H1 (cell line): ENCODE measurements around the gene GP1BB. TPM values are rescaled to one million over a fixed set of nuclear protein-coding genes. Genes with fewer than 3 reads are reported as not detected.

Experiments
- BCL11A ChIP-seq, 2 experiments: IDR thresholded peaks; one replicate each; pipeline ENCODE4 v1.6.1; 2011; ENCODE audit warnings: low read depth in 2 of 2, low read length in 2 of 2, mild to moderate bottlenecking in 2 of 2
- BRCA1 ChIP-seq: IDR thresholded peaks from 2 replicates; pipeline ENCODE4 v1.6.1; 2012; ENCODE audit warnings: low read depth, low read length, improper control_type of control experiment
- CBX5 ChIP-seq: fragments of 300-800, 300-1000 bp; sonication (generic); IDR thresholded peaks from 2 replicates; pipeline ENCODE4 v1.7.1; 2016; ENCODE audit warnings: antibody characterized with exemption, low read length, low read depth
- CHD1 ChIP-seq: IDR thresholded peaks from 2 replicates; pipeline ENCODE4 v1.6.1; 2012; ENCODE audit warnings: low read depth, low read length, improper control_type of control experiment
- CHD2 ChIP-seq: IDR thresholded peaks from 2 replicates; pipeline ENCODE4 v1.6.1; 2012; ENCODE audit warnings: low read length, improper control_type of control experiment
- CTBP2 ChIP-seq: IDR thresholded peaks from 2 replicates; pipeline ENCODE4 v1.7.0; 2011; ENCODE audit warnings: borderline replicate concordance, mild to moderate bottlenecking, moderate library complexity, mixed read lengths, low read length; ENCODE audit not compliant: insufficient read depth, insufficient read length
- CTCF ChIP-seq, 3 experiments: IDR thresholded peaks; 1 replicate in 2 of 3; 2 replicates in 1 of 3; pipeline versions ENCODE4 v1.5.1 to v1.6.1; 2011; ENCODE audit warnings: low read length in 3 of 3, mild to moderate bottlenecking in 3 of 3, inconsistent platforms in 2 of 3, low read depth in 1 of 3, moderate library complexity in 1 of 3; ENCODE audit not compliant: insufficient read depth in 1 of 3; ENCODE audit errors: control extremely low read depth in 1 of 3
- EGR1 ChIP-seq: IDR thresholded peaks from 2 replicates; pipeline ENCODE4 v1.6.1; 2011; ENCODE audit warnings: low read depth, low read length, borderline replicate concordance
- FOSL1 ChIP-seq: IDR thresholded peaks from 2 replicates; pipeline ENCODE4 v1.6.1; 2011; ENCODE audit warnings: mild to moderate bottlenecking, low read depth, low read length, moderate library complexity; ENCODE audit not compliant: insufficient read depth
- GTF2F1 ChIP-seq: IDR thresholded peaks from 2 replicates; pipeline ENCODE4 v1.6.1; 2012; ENCODE audit warnings: low read depth, low read length, improper control_type of control experiment, borderline replicate concordance
- HDAC6 ChIP-seq: IDR thresholded peaks from one replicate; pipeline ENCODE4 v1.7.1; 2012; ENCODE audit warnings: low read depth, mild to moderate bottlenecking, inconsistent platforms, low read length, moderate library complexity
- KDM5A ChIP-seq: fragments of 200-600 bp; IDR thresholded peaks from 2 replicates; pipeline ENCODE4 v1.7.1; 2012; ENCODE audit warnings: mild to moderate bottlenecking, low read length, inconsistent platforms, mixed read lengths
- MAX ChIP-seq: IDR thresholded peaks from 2 replicates; pipeline ENCODE4 v1.6.1; 2012; ENCODE audit warnings: inconsistent platforms
- POLR2AphosphoS5 ChIP-seq: IDR thresholded peaks from 2 replicates; pipeline ENCODE4 v1.6.1; 2011; ENCODE audit warnings: low read depth, low read length
- RBBP5 ChIP-seq: IDR thresholded peaks from 2 replicates; pipeline ENCODE4 v1.7.1; 2012; ENCODE audit warnings: low read depth, mild to moderate bottlenecking, inconsistent platforms, low read length, moderate library complexity, borderline replicate concordance
- RXRA ChIP-seq: IDR thresholded peaks from 2 replicates; pipeline ENCODE4 v1.6.1; 2011; ENCODE audit warnings: low read depth, mild to moderate bottlenecking, low read length, moderate library complexity; ENCODE audit not compliant: insufficient read depth
- SAP30 ChIP-seq: fragments of 300-600 bp; sonication (generic); IDR thresholded peaks from 2 replicates; pipeline ENCODE4 v1.7.1; 2012; ENCODE audit warnings: low read length, moderate library complexity, mild to moderate bottlenecking, inconsistent platforms; ENCODE audit not compliant: insufficient read depth, insufficient replicate concordance
- SP4 ChIP-seq: IDR thresholded peaks from 2 replicates; pipeline ENCODE4 v1.6.1; 2012; ENCODE audit warnings: low read length, inconsistent platforms
- SUZ12 ChIP-seq: fragments of 200-600 bp; sonication (generic); IDR thresholded peaks from 2 replicates; pipeline ENCODE4 v1.6.1; 2012; ENCODE audit warnings: mild to moderate bottlenecking, inconsistent platforms, low read length, moderate library complexity, mixed read lengths
- TAF7 ChIP-seq: optimal IDR thresholded peaks from 2 replicates; pipeline ENCODE3; 2011; ENCODE audit warnings: low read depth, mild to moderate bottlenecking, inconsistent platforms, low read length, moderate library complexity, borderline replicate concordance
- TCF12 ChIP-seq: IDR thresholded peaks from 2 replicates; pipeline ENCODE4 v1.6.1; 2011; ENCODE audit warnings: low read depth, mild to moderate bottlenecking, low read length
- TEAD4 ChIP-seq: IDR thresholded peaks from 2 replicates; pipeline ENCODE4 v1.6.1; 2012; ENCODE audit warnings: low read depth, low read length, inconsistent platforms, mixed read lengths
- ZNF274 ChIP-seq: IDR thresholded peaks from 2 replicates; pipeline ENCODE4 v1.7.0; 2012; ENCODE audit warnings: low read length, borderline replicate concordance; ENCODE audit errors: extremely low read depth
- polyA plus RNA-seq, 7 experiments: library from polyadenylated mRNA; depleted of rRNA in 3 of 7; stranded (reverse) in 5 of 7; unstranded in 2 of 7; fragments of >200 nt in 5 of 7; fragments of 200-250 nt in 2 of 7; gene quantifications; 1 replicate in 5 of 7; 2 replicates in 1 of 7; 4 replicates in 1 of 7; pipeline versions ENCODE4 v1.2.1 to v1.2.3, GENCODE V29; 2011 to 2013; ENCODE audit warnings: missing spikeins in 2 of 7, mixed read lengths in 2 of 7
- total RNA-seq: library from RNA; stranded (reverse); fragmentation: NEBNext Ultra II Directional; extraction: Animal tissue kit (Norgen Biotek cat#: 25700); gene quantifications from 2 replicates; pipeline ENCODE4 v1.2.1, GENCODE V29; 2021

Gene GP1BB
- total and polyA plus RNA-seq, 2 of the 8 experiments (the other 6 are each of a cell fraction or from before 2014, with no cell fraction given): 0.36 TPM; not detected in 1

DNA sequence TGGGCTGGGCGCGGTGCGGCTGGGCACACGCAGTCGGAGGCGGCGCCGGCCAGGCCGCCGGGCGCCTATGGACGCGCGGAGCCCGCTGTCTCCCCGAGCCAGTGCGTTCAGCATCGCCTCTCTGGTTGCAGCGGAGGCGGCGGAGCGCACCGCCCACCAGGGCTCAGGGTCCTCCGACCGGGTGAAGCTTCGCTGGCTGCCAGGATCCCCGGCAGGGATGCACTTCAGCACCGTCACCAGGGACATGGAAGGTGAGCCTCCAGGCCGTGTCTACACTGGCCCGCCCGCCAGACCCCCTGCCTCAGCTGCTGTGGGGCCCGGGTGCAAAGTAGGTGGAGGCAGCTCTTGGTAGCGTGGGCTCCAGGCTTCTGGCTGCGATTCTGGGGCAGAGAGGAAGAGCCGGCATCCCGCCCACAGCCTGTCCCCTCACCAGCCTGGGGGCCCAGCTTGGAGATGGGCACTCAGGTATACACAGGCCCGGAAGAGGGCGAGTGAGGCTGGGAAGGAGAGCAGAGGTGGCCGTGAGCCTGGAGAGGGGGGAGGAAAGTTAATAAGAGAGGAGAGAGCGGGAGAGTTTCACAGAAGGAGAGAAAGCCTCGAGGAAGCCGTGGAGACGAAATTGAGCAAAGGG, 36.2 kb downstream of the GP1BB start (continued):
- TF ChIP-seq TEAD4 (no peak), FOSL1 (no peak), SAP30 (no peak), CTBP2 (peak; percentile 30), CBX5 (no peak), TAF7 (no peak), CTCF (IDR thresholded peaks at IDR 0.05; ENCODE audit: control extremely low read depth in 1 of 3, insufficient read depth in 1 of 3, low read depth in 1 of 3, low read length in 3 of 3) (no peak), EGR1 (no peak), ZNF274 (no peak), CHD2 (no peak), TCF12 (no peak), POLR2AphosphoS5 (no peak), RBBP5 (no peak), SUZ12 (peak; percentile 99), SP4 (no peak), BRCA1 (no peak), HDAC6 (no peak), RXRA (no peak), CHD1 (no peak), BCL11A (IDR thresholded peaks at IDR 0.05; ENCODE audit: low read depth in 2 of 2, low read length in 2 of 2) (no peak), GTF2F1 (no peak), KDM5A (no peak), MAX (no peak)
